HepG2 (cell line): ENCODE results near the gene SGF29. TPM values are rescaled to one million over a fixed set of nuclear protein-coding genes. Genes with fewer than 3 reads are reported as not detected.

Experiments used
- ARNT ChIP-seq: fragments of 450-650 bp; IDR thresholded peaks from 2 replicates; pipeline ENCODE4 v1.6.1; 2017
- DR1 ChIP-seq: sonication (generic); formaldehyde crosslinking; IDR thresholded peaks from 2 replicates; pipeline ENCODE4 v1.8.0; 2021; ENCODE audit warnings: mild to moderate bottlenecking, missing genetic modification reagents, inconsistent platforms
- GATAD1 ChIP-seq: IDR thresholded peaks from 2 replicates; pipeline ENCODE4 v1.6.1; 2016; ENCODE audit warnings: missing genetic modification reagents, missing compliant biosample characterization
- GATAD2A ChIP-seq: IDR thresholded peaks from 2 replicates; pipeline ENCODE4 v1.6.1; 2016
- GTF2F1 ChIP-seq: fragments of 150-350 bp; IDR thresholded peaks from 2 replicates; pipeline ENCODE4 v1.6.1; 2014; ENCODE audit warnings: low read length
- KAT8 ChIP-seq: IDR thresholded peaks from 2 replicates; pipeline ENCODE4 v1.6.1; 2016; ENCODE audit warnings: missing genetic modification reagents, missing compliant biosample characterization
- MEF2D ChIP-seq: sonication (generic); formaldehyde crosslinking; IDR thresholded peaks from 2 replicates; pipeline ENCODE4 v1.5.1; 2020; ENCODE audit warnings: mild to moderate bottlenecking, missing genetic modification reagents
- NFKBIZ ChIP-seq: IDR thresholded peaks from 2 replicates; pipeline ENCODE4 v1.6.1; 2018; ENCODE audit warnings: missing genetic modification reagents, missing compliant biosample characterization
- RARA ChIP-seq: IDR thresholded peaks from 2 replicates; pipeline ENCODE4 v1.6.1; 2016; ENCODE audit warnings: missing genetic modification reagents, missing compliant biosample characterization
- REPIN1 ChIP-seq: sonication (generic); formaldehyde crosslinking; IDR thresholded peaks from 2 replicates; pipeline ENCODE4 v1.8.0; 2022; ENCODE audit warnings: missing genetic modification reagents, low read depth, mild to moderate bottlenecking, borderline replicate concordance
- RNF2 ChIP-seq: fragments of 450-650 bp; conservative IDR thresholded peaks from 2 replicates; pipeline ENCODE4 v1.6.1; 2016; ENCODE audit warnings: low read depth
- SAP130 ChIP-seq: IDR thresholded peaks from 2 replicates; pipeline ENCODE4 v1.6.1; 2016; ENCODE audit warnings: low read depth
- SIN3B ChIP-seq: fragments of 150-350 bp; IDR thresholded peaks from 2 replicates; pipeline ENCODE4 v1.6.1; 2014; ENCODE audit warnings: low read length
- SMARCE1 ChIP-seq: fragments of 450-650 bp; IDR thresholded peaks from 2 replicates; pipeline ENCODE4 v1.6.1; 2017; ENCODE audit warnings: borderline replicate concordance
- TOE1 ChIP-seq: sonication (generic); formaldehyde crosslinking; IDR thresholded peaks from 2 replicates; pipeline ENCODE4 v1.4.0; 2020; ENCODE audit warnings: mild to moderate bottlenecking, missing genetic modification reagents
- ZNF354B ChIP-seq: sonication (generic); formaldehyde crosslinking; IDR thresholded peaks from 2 replicates; pipeline ENCODE4 v1.8.0; 2022; ENCODE audit warnings: mild to moderate bottlenecking, missing genetic modification reagents
- ZNF572 ChIP-seq: sonication (generic); formaldehyde crosslinking; IDR thresholded peaks from 2 replicates; pipeline ENCODE4 v1.5.1; 2020; ENCODE audit warnings: mild to moderate bottlenecking, missing genetic modification reagents
- ZNF616 ChIP-seq: sonication (generic); formaldehyde crosslinking; IDR thresholded peaks from 2 replicates; pipeline ENCODE4 v1.5.0; 2020; ENCODE audit warnings: low read depth, mild to moderate bottlenecking, missing genetic modification reagents
- ZNF776 ChIP-seq: sonication (generic); formaldehyde crosslinking; IDR thresholded peaks from 2 replicates; pipeline ENCODE4 v1.4.0; 2020; ENCODE audit warnings: mild to moderate bottlenecking, missing genetic modification reagents
- ZSCAN9 ChIP-seq: IDR thresholded peaks from 2 replicates; pipeline ENCODE4 v1.6.1; 2016; ENCODE audit warnings: borderline replicate concordance
- polyA plus RNA-seq, 8 experiments: library from polyadenylated mRNA; depleted of rRNA in 3 of 8; stranded (reverse) in 7 of 8; unstranded in 1 of 8; fragments of >200 nt; fragmentation: Illumina TruSeq in 4 of 8; extraction: Trizol in 4 of 8; gene quantifications; 2 replicates each; pipeline versions ENCODE4 v1.2.1 to v1.2.3, GENCODE V29; 2011 to 2016; ENCODE audit warnings: low read depth in 4 of 8, missing spikeins in 1 of 8, mixed read lengths in 1 of 8; ENCODE audit not compliant: insufficient read depth in 1 of 8
- total RNA-seq, 5 experiments: library from RNA; depleted of rRNA; stranded (reverse); fragments of >200 nt; fragmentation: Illumina TruSeq; extraction: Trizol; gene quantifications; 2 replicates each; pipeline ENCODE4 v1.2.3, GENCODE V29; 2016; ENCODE audit warnings: low read depth in 1 of 5
- TF ChIP-seq, protein P1 (sequence below): sonication (generic); formaldehyde crosslinking; IDR thresholded peaks from 2 replicates; pipeline ENCODE4 v1.5.1; 2020; ENCODE audit warnings: mild to moderate bottlenecking, missing genetic modification reagents, moderate library complexity
- TF ChIP-seq, protein P2 (sequence below): sonication (generic); formaldehyde crosslinking; IDR thresholded peaks from 2 replicates; pipeline ENCODE4 v1.5.0; 2020; ENCODE audit warnings: mild to moderate bottlenecking, missing genetic modification reagents
- TF ChIP-seq, protein P3 (sequence below): sonication (generic); formaldehyde crosslinking; IDR thresholded peaks from 2 replicates; pipeline ENCODE4 v1.5.0; 2020; ENCODE audit warnings: missing genetic modification reagents, mild to moderate bottlenecking, borderline replicate concordance
- TF ChIP-seq, protein P4 (sequence below): sonication (generic); formaldehyde crosslinking; IDR thresholded peaks from 2 replicates; pipeline ENCODE4 v1.4.0; 2020; ENCODE audit warnings: mild to moderate bottlenecking, missing genetic modification reagents

Gene SGF29
- total and polyA plus RNA-seq, 2 of the 13 experiments (the other 11 are each of a cell fraction or from before 2014, with no cell fraction given), result 5.0 to 29.4 TPM

DNA sequence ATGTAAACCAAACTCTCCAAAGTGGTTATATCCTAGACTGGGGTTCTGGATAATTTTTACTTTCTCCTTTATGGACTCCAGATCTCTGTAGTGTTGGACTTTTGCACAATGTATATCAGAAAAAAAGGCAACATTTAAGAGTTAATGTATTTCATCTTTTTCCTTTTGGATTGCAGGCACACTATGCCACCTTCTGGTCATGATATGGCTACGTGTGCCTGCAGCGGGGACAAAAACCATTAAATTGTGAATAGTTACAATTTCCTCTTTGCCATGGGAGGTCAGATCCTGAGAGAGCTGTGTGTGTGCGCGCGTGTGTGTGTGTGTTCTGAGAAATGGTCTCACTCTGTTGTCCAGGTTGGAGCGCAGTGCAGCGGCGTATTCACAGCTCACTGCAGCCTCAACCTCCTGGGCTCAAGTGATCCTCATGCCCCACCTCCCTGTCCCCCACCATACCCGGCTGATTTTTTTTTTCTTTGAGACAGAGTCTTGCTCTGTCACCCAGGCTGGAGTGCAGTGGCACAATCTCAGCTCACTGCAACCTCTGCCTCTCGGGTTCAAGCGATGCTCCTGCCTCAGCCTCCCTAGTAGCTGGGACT is 4.3 kb upstream of the SGF29 start (continued):
- TF ChIP-seq, protein P1, sequence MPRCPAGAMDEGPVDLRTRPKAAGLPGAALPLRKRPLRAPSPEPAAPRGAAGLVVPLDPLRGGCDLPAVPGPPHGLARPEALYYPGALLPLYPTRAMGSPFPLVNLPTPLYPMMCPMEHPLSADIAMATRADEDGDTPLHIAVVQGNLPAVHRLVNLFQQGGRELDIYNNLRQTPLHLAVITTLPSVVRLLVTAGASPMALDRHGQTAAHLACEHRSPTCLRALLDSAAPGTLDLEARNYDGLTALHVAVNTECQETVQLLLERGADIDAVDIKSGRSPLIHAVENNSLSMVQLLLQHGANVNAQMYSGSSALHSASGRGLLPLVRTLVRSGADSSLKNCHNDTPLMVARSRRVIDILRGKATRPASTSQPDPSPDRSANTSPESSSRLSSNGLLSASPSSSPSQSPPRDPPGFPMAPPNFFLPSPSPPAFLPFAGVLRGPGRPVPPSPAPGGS (CRISPR knock-in tag), result no peak
- TF ChIP-seq, protein P2, sequence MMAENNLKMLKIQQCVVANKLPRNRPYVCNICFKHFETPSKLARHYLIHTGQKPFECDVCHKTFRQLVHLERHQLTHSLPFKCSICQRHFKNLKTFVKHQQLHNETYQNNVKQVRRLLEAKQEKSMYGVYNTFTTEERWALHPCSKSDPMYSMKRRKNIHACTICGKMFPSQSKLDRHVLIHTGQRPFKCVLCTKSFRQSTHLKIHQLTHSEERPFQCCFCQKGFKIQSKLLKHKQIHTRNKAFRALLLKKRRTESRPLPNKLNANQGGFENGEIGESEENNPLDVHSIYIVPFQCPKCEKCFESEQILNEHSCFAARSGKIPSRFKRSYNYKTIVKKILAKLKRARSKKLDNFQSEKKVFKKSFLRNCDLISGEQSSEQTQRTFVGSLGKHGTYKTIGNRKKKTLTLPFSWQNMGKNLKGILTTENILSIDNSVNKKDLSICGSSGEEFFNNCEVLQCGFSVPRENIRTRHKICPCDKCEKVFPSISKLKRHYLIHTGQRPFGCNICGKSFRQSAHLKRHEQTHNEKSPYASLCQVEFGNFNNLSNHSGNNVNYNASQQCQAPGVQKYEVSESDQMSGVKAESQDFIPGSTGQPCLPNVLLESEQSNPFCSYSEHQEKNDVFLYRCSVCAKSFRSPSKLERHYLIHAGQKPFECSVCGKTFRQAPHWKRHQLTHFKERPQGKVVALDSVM (CRISPR knock-in tag), result no peak
- TF ChIP-seq SMARCE1 (no peak), ZNF354B (no peak), SAP130 (CRISPR knock-in tag) (0 out of 2 replicates have a peak, but pooled peaks have one; percentile 33), REPIN1 (no peak), ZNF572 (no peak), KAT8 (CRISPR knock-in tag) (0 out of 2 replicates have a peak, but pooled peaks have one; percentile 32), RNF2 (no peak), MEF2D (CRISPR knock-in tag) (no peak), GTF2F1 (no peak), DR1 (CRISPR knock-in tag) (no peak), ZSCAN9 (CRISPR knock-in tag) (0 out of 2 replicates have a peak, but pooled peaks have one; percentile 42), GATAD2A (CRISPR knock-in tag) (peak; percentile 46; the same call in 1 of the 2 replicates), ARNT (no peak), ZNF776 (CRISPR knock-in tag) (no peak), NFKBIZ (CRISPR knock-in tag) (no peak; the same call in 1 of the 2 replicates), TOE1 (CRISPR knock-in tag) (no peak), RARA (CRISPR knock-in tag) (0 out of 2 replicates have a peak, but pooled peaks have one; percentile 9), SIN3B (no peak), GATAD1 (CRISPR knock-in tag) (peak; percentile 44; the same call in 1 of the 2 replicates), ZNF616 (CRISPR knock-in tag) (no peak)
- TF ChIP-seq, protein P3, sequence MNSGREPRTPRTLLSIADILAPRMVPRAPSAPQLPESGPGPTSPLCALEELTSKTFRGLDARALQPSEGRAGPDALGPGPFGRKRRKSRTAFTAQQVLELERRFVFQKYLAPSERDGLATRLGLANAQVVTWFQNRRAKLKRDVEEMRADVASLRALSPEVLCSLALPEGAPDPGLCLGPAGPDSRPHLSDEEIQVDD (CRISPR knock-in tag), result no peak
- TF ChIP-seq, protein P4, sequence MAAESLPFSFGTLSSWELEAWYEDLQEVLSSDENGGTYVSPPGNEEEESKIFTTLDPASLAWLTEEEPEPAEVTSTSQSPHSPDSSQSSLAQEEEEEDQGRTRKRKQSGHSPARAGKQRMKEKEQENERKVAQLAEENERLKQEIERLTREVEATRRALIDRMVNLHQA (CRISPR knock-in tag), result no peak
